GM21529 (cell line): ENCODE results near the gene NF2.
"Not testable (repeated sequence)": the region's sequence is repeated elsewhere in the genome, so short reads cannot be mapped to it uniquely, and the experiment has no call there.

Experiments used
- ATAC-seq: cut with Tn5 transposase; IDR thresholded peaks from one replicate; pipeline ENCODE4 v1.9.1; 2021; ENCODE audit not compliant: unreplicated experiment

Gene NF2

GRCh38 chr22:29603358-29604075 lies at the start of gene NF2:
Gene NF2, plus strand, starts transcription at chr22:29603633. Its CDS starts 366 bp downstream, at chr22:29603999.
- peak; percentile 93 for ATAC-seq

GRCh38 chr22:29555065-29555644 lies 48.3 kb upstream of the NF2 start:
- ATAC-seq, result no peak

- no peak for ATAC-seq
Measured at GRCh38 chr22:29559030-29559429, 44.4 kb upstream of the NF2 start.

GRCh38 chr22:29559853-29560252 lies 43.6 kb upstream of the NF2 start:
- ATAC-seq, result no peak

- no peak for ATAC-seq
Measured at GRCh38 chr22:29563652-29564460, 39.6 kb upstream of the NF2 start.

- ATAC-seq, result not testable (repeated sequence)
Measured at GRCh38 chr22:29566513-29566912, 36.9 kb upstream of the NF2 start.

GRCh38 chr22:29567338-29567737 lies 36.1 kb upstream of the NF2 start:
- ATAC-seq, result no peak

- ATAC-seq, result no peak
Measured at GRCh38 chr22:29569011-29569678, 34.3 kb upstream of the NF2 start.

- ATAC-seq, result no peak
Measured at GRCh38 chr22:29570456-29570855, 33.0 kb upstream of the NF2 start.

- no peak for ATAC-seq
Measured at GRCh38 chr22:29570912-29571549, 32.4 kb upstream of the NF2 start.

GRCh38 chr22:29574762-29575450 lies 28.5 kb upstream of the NF2 start:
- ATAC-seq, result no peak

GRCh38 chr22:29578462-29579200 lies 24.8 kb upstream of the NF2 start:
- no peak for ATAC-seq

- no peak for ATAC-seq
Measured at GRCh38 chr22:29580200-29580810, 23.1 kb upstream of the NF2 start.

- no peak for ATAC-seq
Measured at GRCh38 chr22:29581799-29582198, 21.6 kb upstream of the NF2 start.

- ATAC-seq, result no peak
Measured at GRCh38 chr22:29584975-29585374, 18.5 kb upstream of the NF2 start.

GRCh38 chr22:29586193-29586705 lies 17.2 kb upstream of the NF2 start:
- not testable (repeated sequence) for ATAC-seq

- ATAC-seq, result no peak
Measured at GRCh38 chr22:29587938-29588699, 15.3 kb upstream of the NF2 start.

GRCh38 chr22:29593923-29594322 lies 9.5 kb upstream of the NF2 start:
- no peak for ATAC-seq
